Measurements from ENCODE around the gene ZFC3H1. TPM values are rescaled to one million over a fixed set of nuclear protein-coding genes. Genes with fewer than 3 reads are reported as not detected.

Gene ZFC3H1
- total RNA-seq, 1 experiment from 2014 or later, result 24.4 TPM

- Histone ChIP-seq H4K8ac (replicated peaks; ENCODE audit: insufficient read length, low read depth, low read length) (no peak overlapping the region), H3K18ac (ENCODE audit: insufficient read length, low read depth, low read length) (no peak overlapping the region), H2BK5ac (ENCODE audit: insufficient read length, low read length) (no peak overlapping the region), H3K4ac (ENCODE audit: low read depth, low read length) (no peak overlapping the region), H3K79me1 (ENCODE audit: insufficient read depth, low read depth, low read length, poor library complexity, severe bottlenecking) (no peaks in the 10 kb centered on the region), H2BK20ac (ENCODE audit: low read depth, low read length, poor library complexity, severe bottlenecking) (no peak overlapping the region), H2AK5ac (ENCODE audit: insufficient read length, low read length) (no peak overlapping the region), H3T11ph (ENCODE audit: low read length) (no peak overlapping the region), H4K20me1 (ENCODE audit: control insufficient read depth, insufficient read depth, insufficient read length) (no peaks in the 10 kb centered on the region), H3K27me3 (ENCODE audit: insufficient read depth, low read length) (no peaks in the 10 kb centered on the region), H3K9me3 (ENCODE audit: control insufficient read depth, low read depth, low read length) (no peaks in the 10 kb centered on the region), H3K27ac (ENCODE audit: insufficient read length, low read depth, low read length) (no peak overlapping the region), H3K56ac (ENCODE audit: insufficient read length, low read depth, low read length) (no peak overlapping the region), H3K23me2 (ENCODE audit: insufficient read length, low read depth, low read length, poor library complexity, severe bottlenecking) (no peaks in the 10 kb centered on the region), H2BK15ac (ENCODE audit: low read depth, low read length) (no peak overlapping the region), H3K4me1 (ENCODE audit: insufficient read depth, low read length) (no peaks in the 10 kb centered on the region), H3K9ac (ENCODE audit: extremely low read depth, insufficient read length, low read length) (no peak overlapping the region), H3K14ac (ENCODE audit: insufficient read depth, low read length) (no peak overlapping the region), H3K4me2 (ENCODE audit: insufficient read depth, insufficient read length, low read length) (no peak overlapping the region), H4K91ac (ENCODE audit: insufficient read length, low read depth, low read length) (no peak overlapping the region), H2AFZ (ENCODE audit: low read length) (no peak overlapping the region), H2BK12ac (ENCODE audit: insufficient read length, low read depth, low read length) (no peak overlapping the region), H3K23ac (ENCODE audit: insufficient read length, low read depth, low read length) (no peak overlapping the region), H2BK120ac (ENCODE audit: low read depth, low read length, poor library complexity, severe bottlenecking) (no peak overlapping the region), H3K79me2 (ENCODE audit: insufficient read depth, low read length) (no peaks in the 10 kb centered on the region), H4K5ac (ENCODE audit: insufficient read length, low read depth, low read length) (no peak overlapping the region)
- no peak for DNase-seq
- no peaks in the 10 kb centered on the region for H3K9me3 Mint-ChIP-seq
- TF ChIP-seq, protein P1, sequence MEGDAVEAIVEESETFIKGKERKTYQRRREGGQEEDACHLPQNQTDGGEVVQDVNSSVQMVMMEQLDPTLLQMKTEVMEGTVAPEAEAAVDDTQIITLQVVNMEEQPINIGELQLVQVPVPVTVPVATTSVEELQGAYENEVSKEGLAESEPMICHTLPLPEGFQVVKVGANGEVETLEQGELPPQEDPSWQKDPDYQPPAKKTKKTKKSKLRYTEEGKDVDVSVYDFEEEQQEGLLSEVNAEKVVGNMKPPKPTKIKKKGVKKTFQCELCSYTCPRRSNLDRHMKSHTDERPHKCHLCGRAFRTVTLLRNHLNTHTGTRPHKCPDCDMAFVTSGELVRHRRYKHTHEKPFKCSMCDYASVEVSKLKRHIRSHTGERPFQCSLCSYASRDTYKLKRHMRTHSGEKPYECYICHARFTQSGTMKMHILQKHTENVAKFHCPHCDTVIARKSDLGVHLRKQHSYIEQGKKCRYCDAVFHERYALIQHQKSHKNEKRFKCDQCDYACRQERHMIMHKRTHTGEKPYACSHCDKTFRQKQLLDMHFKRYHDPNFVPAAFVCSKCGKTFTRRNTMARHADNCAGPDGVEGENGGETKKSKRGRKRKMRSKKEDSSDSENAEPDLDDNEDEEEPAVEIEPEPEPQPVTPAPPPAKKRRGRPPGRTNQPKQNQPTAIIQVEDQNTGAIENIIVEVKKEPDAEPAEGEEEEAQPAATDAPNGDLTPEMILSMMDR (conservative IDR thresholded peaks at IDR 0.05), result no peak
- no peak overlapping the region for H3K4me3 Mint-ChIP-seq
- H3K36me3 Mint-ChIP-seq (ENCODE audit: insufficient read depth in 1 of 3, low read depth in 3 of 3), result no peaks in the 10 kb centered on the region; a peak in 1 of 7 replicates
- peaks cover 8 to 9% of the 10 kb centered on the region in 2 experiments for H3K4me1 Mint-ChIP-seq
- H3K27ac Mint-ChIP-seq, result no peak overlapping the region
- H3K27me3 Mint-ChIP-seq (ENCODE audit: low read depth), result no peaks in the 10 kb centered on the region
- no CpG with 5 or more reads among the region's 4 CpGs for WGBS (ENCODE audit: extremely low coverage, insufficient read length, low lambda C conversion rate)
These were observed 28.0 kb upstream of the ZFC3H1 start for GRCh38 chr12:71691504-71692129.
